Measurements from ENCODE around the gene SH3BGRL2.

SH3BGRL2 gene

GRCh38 chr6:79750806-79751205 is 119.7 kb downstream of the SH3BGRL2 start:
- H3K9ac ChIP-seq (ENCODE audit: low read length): no peak overlapping the region
- H3K36me3 ChIP-seq (replicated peaks; ENCODE audit: low read depth, low read length): no peaks in the 10 kb centered on the region
- H4K20me1 ChIP-seq (ENCODE audit: insufficient read depth, low read length): no peaks in the 10 kb centered on the region
- no peak for TF ChIP-seq EZH2phosphoT487 (IDR thresholded peaks at IDR 0.05; ENCODE audit: low read depth)
- TF ChIP-seq, protein P1, sequence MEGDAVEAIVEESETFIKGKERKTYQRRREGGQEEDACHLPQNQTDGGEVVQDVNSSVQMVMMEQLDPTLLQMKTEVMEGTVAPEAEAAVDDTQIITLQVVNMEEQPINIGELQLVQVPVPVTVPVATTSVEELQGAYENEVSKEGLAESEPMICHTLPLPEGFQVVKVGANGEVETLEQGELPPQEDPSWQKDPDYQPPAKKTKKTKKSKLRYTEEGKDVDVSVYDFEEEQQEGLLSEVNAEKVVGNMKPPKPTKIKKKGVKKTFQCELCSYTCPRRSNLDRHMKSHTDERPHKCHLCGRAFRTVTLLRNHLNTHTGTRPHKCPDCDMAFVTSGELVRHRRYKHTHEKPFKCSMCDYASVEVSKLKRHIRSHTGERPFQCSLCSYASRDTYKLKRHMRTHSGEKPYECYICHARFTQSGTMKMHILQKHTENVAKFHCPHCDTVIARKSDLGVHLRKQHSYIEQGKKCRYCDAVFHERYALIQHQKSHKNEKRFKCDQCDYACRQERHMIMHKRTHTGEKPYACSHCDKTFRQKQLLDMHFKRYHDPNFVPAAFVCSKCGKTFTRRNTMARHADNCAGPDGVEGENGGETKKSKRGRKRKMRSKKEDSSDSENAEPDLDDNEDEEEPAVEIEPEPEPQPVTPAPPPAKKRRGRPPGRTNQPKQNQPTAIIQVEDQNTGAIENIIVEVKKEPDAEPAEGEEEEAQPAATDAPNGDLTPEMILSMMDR (IDR thresholded peaks at IDR 0.05; ENCODE audit: low read depth, low read length): no peak
- H2AFZ ChIP-seq (ENCODE audit: low read depth, low read length): peak overlapping the region; percentile 10; the same call in 1 of the 2 replicates
- no peaks in the 10 kb centered on the region for H3K9me3 ChIP-seq (ENCODE audit: insufficient read depth, low read length)
- no peaks in the 10 kb centered on the region for H3K27me3 ChIP-seq (ENCODE audit: low read depth, low read length)
- no peak overlapping the region for H3K27ac ChIP-seq (ENCODE audit: low read length)
- H3K4me3 ChIP-seq (ENCODE audit: low read length): no peak overlapping the region
- no peaks in the 10 kb centered on the region for H3K79me2 ChIP-seq (ENCODE audit: low read length)
- H3K4me1 ChIP-seq (ENCODE audit: low read length): peaks cover 5% of the 10 kb centered on the region; the same call in 1 of the 2 replicates
- no peak overlapping the region for H3K4me2 ChIP-seq (ENCODE audit: low read length)

Data from OCI-LY3 (cell line).